Thyroid gland (tissue), 4 donors: ENCODE data around the gene RESP18. TPM values are rescaled to one million over a fixed set of nuclear protein-coding genes. Genes with fewer than 3 reads are reported as not detected.

Source experiments
- DNase-seq, 2 donors: peaks; one replicate each; pipeline ENCODE4 v3.0.0-alpha.2; 2019
- H3K27ac ChIP-seq, 3 donors: fragments of 200-600 bp; sonication (generic); 1 replicate in 2 of 3; 2 replicates in 1 of 3; pipeline ENCODE4 v1.5.1; 2016 to 2019; ENCODE audit warnings: mild to moderate bottlenecking in 1 of 3, moderate library complexity in 1 of 3
- H3K27me3 ChIP-seq: fragments of 200-600 bp; sonication (generic); one replicate; pipeline ENCODE4 v1.5.1; 2019
- H3K36me3 ChIP-seq, 2 donors: fragments of 200-600 bp; sonication (generic); one replicate each; pipeline ENCODE4 v1.5.1; 2016 to 2019
- H3K4me1 ChIP-seq, 2 donors: fragments of 200-600 bp; sonication (generic); one replicate each; pipeline ENCODE4 v1.5.1; 2017 to 2019
- H3K4me3 ChIP-seq, 3 donors: fragments of 200-600 bp; sonication (generic); replicated peaks in 1 of 3; 1 replicate in 2 of 3; 2 replicates in 1 of 3; pipeline ENCODE4 v1.5.1; 2016; ENCODE audit warnings: mild to moderate bottlenecking in 1 of 3
- H3K9me3 ChIP-seq: fragments of 200-600 bp; sonication (generic); one replicate; pipeline ENCODE4 v1.5.1; 2017
- CTCF ChIP-seq, 6 experiments: fragments of 200-600 bp in 3 of 6; fragments of 450-650 bp in 3 of 6; sonication (generic) in 3 of 6; IDR thresholded peaks; one replicate each; pipeline ENCODE4 v1.5.1; 2016 to 2019; ENCODE audit warnings: antibody characterized with exemption in 6 of 6, mild to moderate bottlenecking in 2 of 6, inconsistent platforms in 1 of 6, moderate library complexity in 1 of 6
- POLR2A ChIP-seq, 2 donors: fragments of 450-650 bp; IDR thresholded peaks; one replicate each; pipeline ENCODE4 v1.6.1; 2017; ENCODE audit warnings: antibody characterized with exemption in 2 of 2, mild to moderate bottlenecking in 2 of 2, moderate library complexity in 1 of 2
- WGBS, 2 donors: methylation state at CpG; one replicate each; pipeline ENCODE4 v1.1.5; 2017; 5-methylcytosine and 5-hydroxymethylcytosine counted together
- intact Hi-C: fragments of 100-400 bp; cut with DNase I; formaldehyde crosslinking; loops from one replicate; pipeline ENCODE4 v1.15.1; 2023
- total RNA-seq, 4 donors: library from RNA; depleted of rRNA; stranded (reverse); fragments of >200 nt; gene quantifications; one replicate each; pipeline ENCODE4 v1.2.3, GENCODE V29; 2016

The RESP18 gene
- total RNA-seq = not detected

- no peaks in the 10 kb centered on the region for H3K9me3 ChIP-seq
- no peak within 1 kb of the TSS for H3K27ac ChIP-seq
- no peak for DNase-seq
- no peaks in the 10 kb centered on the region for H3K36me3 ChIP-seq
- 5 to 6% methylated on average over 13 to 24 of the region's 24 CpGs for WGBS, 2 donors
- intact Hi-C loops = no loop called here
- peaks cover 10% of the 10 kb centered on the region for H3K27me3 ChIP-seq
- no peak for TF ChIP-seq CTCF (IDR thresholded peaks at IDR 0.05)
- no peak for TF ChIP-seq POLR2A (IDR thresholded peaks at IDR 0.05)
- no peaks in the 10 kb centered on the region for H3K4me1 ChIP-seq
- H3K4me3 ChIP-seq = no peak within 1 kb of the TSS
Measured at GRCh38 chr2:219332542-219332941, at the start of gene RESP18. TSS of gene RESP18 (minus strand) at chr2:219332744.

DNA sequence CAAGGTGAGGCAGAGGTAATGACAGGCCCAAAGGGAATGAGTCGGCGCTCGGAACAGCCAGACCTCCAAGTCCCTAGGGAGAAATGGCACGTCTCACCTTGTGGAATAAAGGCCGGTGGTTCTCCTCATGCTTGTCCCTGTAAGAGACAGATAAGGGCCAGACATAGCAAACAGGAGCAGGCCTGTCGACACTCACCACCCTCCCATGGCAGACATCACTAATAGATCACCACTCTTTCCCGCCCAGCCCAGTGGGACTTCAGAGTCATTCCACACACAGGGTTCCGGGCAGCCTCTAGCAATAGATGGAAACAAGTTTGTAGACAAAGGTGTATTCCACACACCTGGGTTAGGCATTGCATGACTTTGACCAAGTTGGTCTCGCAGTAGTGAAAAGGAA is 48.9 kb upstream of the RESP18 start:
- no peaks in the 10 kb centered on the region for H3K27me3 ChIP-seq
- no peak for DNase-seq
- TF ChIP-seq POLR2A (IDR thresholded peaks at IDR 0.05) = no peak
- no peak for TF ChIP-seq CTCF (IDR thresholded peaks at IDR 0.05)
- intact Hi-C loops = loop anchor here (10.0 kb wide), 1 partner anchor 217 kb away; the partner anchor contains the start of gene NHEJ1
- peaks cover 31% of the 10 kb centered on the region in 2 donors for H3K36me3 ChIP-seq
- no peaks in the 10 kb centered on the region for H3K9me3 ChIP-seq
- peaks cover under 1 to 4% of the 10 kb centered on the region in 2 donors for H3K4me1 ChIP-seq
- no peak overlapping the region for H3K4me3 ChIP-seq
- 87 to 92% methylated on average over 6 to 9 of the region's 9 CpGs for WGBS, 2 donors
- H3K27ac ChIP-seq = no peak overlapping the region

DNA sequence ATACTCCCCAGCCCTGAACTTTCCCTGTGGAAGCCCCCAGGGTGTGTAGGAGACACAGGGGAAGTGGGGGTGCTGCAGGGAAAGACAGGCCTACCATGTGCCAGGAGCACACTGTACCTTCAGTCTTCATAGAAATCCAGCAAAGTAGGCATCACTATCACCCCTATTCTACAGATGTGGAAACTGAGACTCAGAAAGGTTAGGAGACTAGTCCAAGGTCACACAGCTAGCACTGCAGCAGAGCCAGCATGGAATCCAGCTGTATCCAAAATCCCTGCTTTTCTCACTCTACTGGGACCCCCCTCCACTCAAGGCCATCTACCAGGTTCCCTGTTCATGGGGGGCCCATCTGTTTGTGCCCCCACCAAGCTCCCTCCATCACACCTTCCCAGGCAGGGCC is 48.4 kb upstream of the RESP18 start:
- intact Hi-C loops = loop anchor here (10.0 kb wide), 1 partner anchor 216 kb away; the partner anchor contains the start of gene NHEJ1
- no peak overlapping the region for H3K27ac ChIP-seq
- H3K36me3 ChIP-seq = peaks cover 26 to 28% of the 10 kb centered on the region in 2 donors
- no peaks in the 10 kb centered on the region for H3K27me3 ChIP-seq
- H3K4me3 ChIP-seq = no peak overlapping the region
- no peak for DNase-seq
- no peak for TF ChIP-seq POLR2A (IDR thresholded peaks at IDR 0.05)
- no peak for TF ChIP-seq CTCF (IDR thresholded peaks at IDR 0.05)
- no peaks in the 10 kb centered on the region for H3K4me1 ChIP-seq
- no peaks in the 10 kb centered on the region for H3K9me3 ChIP-seq

- TF ChIP-seq POLR2A (IDR thresholded peaks at IDR 0.05) = no peak
- Histone ChIP-seq H3K4me1 (no peaks in the 10 kb centered on the region), H3K36me3 (peaks cover 18 to 25% of the 10 kb centered on the region in 2 donors), H3K27me3 (no peaks in the 10 kb centered on the region), H3K4me3 (no peak overlapping the region), H3K9me3 (no peaks in the 10 kb centered on the region), H3K27ac (no peak overlapping the region)
- intact Hi-C loops = no loop called here
- WGBS, 2 donors = 94 to 97% methylated on average over 13 of the region's 13 CpGs
- DNase-seq = no peak
Measured at GRCh38 chr2:219378163-219378851, 45.8 kb upstream of the RESP18 start.

GRCh38 chr2:219369447-219369861 is 36.9 kb upstream of the RESP18 start:
- 13 to 17% methylated on average over 2 of the region's 2 CpGs for WGBS, 2 donors
- Histone ChIP-seq H3K4me3 (no peak overlapping the region), H3K36me3 (peaks cover 0 to 7% of the 10 kb centered on the region in 2 donors), H3K9me3 (no peaks in the 10 kb centered on the region), H3K4me1 (peaks cover 9 to 12% of the 10 kb centered on the region in 2 donors), H3K27ac (peak overlapping the region in 2 of 3 donors; percentile 51 to 65), H3K27me3 (no peaks in the 10 kb centered on the region)
- TF ChIP-seq POLR2A (IDR thresholded peaks at IDR 0.05) (no peak), CTCF (IDR thresholded peaks at IDR 0.05) (no peak)
- DNase-seq = peak; percentile 79 to 83
- intact Hi-C loops = no loop called here
